T47D (cell line): ENCODE measurements around the gene MBNL1.

Experiments used
- DNase-seq, 2 experiments: peaks; one replicate each; pipeline versions ENCODE4 v3.0.0 to v3.0.0-alpha.2; 2011 to 2012; ENCODE audit warnings: low read depth in 1 of 2, low spot score in 1 of 2
- JUND ChIP-seq: IDR thresholded peaks from 2 replicates; pipeline ENCODE4 v1.6.1; 2012; ENCODE audit warnings: low read depth
- in situ Hi-C: cut with HindIII; loops from 2 replicates; pipeline ENCODE4 v1.10.0; 2016; ENCODE audit warnings: low sequenced_read_pairs, low pct_unique_long_range_greater_than_20kb

Gene MBNL1

DNA sequence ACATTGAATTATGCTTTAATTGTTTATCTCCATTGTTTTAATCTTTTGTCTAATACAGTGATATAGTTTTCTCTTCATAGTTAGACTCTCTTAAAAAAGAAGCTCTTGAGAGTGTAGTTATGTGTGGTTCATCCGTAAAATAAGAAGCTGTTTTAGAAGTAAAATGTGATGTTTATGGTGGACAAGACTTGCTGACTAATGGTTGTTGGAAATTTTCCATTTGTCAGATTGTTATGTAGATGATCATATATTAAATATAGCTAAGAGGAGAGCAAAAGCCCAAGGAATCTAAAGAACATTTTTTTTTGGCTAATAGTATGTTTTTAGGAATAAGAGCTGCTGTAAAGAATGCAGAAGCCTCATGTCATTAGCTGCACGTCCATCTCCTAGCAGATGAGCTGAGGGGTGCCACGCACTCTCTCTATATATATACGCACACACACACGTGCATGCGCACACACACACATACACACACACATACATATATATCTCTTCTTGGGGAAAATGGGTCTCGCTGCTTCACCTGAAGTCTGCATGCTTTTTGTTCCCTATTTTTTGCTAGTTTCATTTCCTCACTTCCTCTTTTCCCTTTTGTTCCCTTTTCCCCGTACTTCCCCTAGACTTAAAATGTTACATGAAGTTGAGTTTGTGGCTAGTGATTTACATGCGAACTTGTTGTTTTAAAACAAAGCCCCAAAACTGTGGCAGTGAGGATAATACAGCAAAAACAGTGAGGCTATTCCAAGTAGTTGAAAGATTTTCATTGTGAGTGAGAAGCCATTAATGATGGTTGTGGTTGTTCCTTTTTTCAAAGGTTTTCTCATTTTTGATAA lies 107.8 kb downstream of the MBNL1 start:
- no peak for TF ChIP-seq JUND
- in situ Hi-C loops, result no loop called here
- no peak for DNase-seq

DNA sequence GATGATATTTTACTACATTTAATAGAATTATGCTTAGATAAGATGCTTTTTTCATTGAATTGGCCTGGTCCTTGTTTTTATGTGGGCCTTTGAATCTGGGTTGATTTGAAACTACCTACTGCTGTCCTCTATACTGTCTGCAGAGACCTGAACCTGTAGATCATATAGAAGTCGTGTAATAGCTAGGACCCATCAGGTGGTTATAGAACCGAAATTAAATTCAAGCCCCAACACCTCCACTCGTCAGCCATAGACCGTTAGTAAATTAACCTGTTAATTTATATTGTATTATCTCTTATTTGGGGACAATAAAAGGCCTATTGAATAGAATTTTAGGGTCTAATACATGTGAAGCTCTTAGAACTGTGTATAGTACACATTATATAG lies 108.4 kb downstream of the MBNL1 start:
- no peak for TF ChIP-seq JUND
- no peak for DNase-seq
- in situ Hi-C loops, result no loop called here

DNA sequence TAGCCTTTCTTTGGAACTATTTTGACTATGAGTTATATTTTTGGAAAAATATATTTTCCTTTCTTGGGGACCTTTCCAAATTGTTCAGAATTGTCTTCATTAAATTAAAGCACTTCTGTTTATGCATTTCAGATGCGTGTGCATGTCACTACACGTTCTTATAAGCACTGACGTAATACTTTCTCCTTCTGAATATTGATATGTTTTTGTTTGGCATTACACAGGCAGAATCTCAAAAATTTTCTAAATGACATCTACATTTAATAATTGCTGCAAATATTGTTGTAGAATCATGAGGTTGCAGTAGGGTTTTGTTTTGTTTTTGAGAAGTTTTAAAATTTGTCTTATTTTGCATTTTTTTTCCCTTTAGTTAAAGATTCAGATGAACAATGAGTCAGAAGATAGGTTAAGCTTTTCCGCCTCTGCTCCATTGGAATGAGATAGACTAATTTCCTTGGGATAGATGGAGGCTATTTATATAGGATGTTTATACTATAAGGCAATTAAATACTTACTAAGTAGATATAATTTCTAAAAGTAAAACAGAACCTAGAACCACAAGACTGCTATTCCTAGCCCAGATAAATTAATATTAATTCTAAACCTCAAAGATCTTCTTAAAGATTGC lies 110.8 kb downstream of the MBNL1 start:
- in situ Hi-C loops, result no loop called here
- no peak for TF ChIP-seq JUND
- DNase-seq, result no peak

DNA sequence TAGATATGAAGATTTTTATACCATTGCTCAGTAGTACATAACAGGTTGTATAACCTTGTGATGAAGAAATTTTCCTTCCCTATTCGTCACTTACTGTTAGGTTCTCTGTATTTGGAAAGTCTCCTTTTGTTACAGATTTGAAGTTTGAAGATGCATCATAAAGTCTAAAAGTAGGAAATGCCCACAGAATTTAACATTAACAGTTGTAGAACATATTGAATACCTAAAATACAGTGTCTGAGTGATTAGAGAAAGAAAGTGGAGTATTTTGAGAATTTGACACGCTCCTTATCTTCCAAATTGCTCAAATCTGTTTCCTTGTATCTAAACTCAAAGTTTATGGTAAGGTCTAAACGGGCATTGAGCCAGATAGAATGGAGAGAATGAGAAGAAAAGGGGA lies 111.3 kb downstream of the MBNL1 start:
- no peak for DNase-seq
- in situ Hi-C loops, result no loop called here

DNA sequence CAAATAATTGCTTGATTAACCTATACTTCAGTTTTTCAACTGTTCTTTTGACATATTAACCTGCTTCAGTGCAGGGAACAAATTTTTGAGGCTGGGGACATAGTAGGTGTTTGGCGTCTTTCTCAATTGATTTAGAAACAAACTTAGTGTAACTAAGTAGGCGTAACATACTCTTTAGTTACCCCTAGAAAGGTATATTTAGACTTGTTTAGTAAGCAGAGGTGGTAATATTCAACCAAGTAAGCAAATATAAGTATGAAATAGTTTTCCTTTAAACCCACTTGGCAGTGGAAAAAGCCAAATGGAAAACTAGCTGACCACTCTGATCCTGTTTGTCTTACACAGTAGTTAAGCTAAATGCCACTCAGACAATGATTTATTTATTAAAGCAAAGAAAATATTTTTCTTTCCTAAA lies 113.2 kb downstream of the MBNL1 start:
- TF ChIP-seq JUND, result no peak
- in situ Hi-C loops, result no loop called here
- DNase-seq, result no peak

More for the DNA sequence above, 111.3 kb downstream of the MBNL1 start:
- no peak for TF ChIP-seq JUND

DNA sequence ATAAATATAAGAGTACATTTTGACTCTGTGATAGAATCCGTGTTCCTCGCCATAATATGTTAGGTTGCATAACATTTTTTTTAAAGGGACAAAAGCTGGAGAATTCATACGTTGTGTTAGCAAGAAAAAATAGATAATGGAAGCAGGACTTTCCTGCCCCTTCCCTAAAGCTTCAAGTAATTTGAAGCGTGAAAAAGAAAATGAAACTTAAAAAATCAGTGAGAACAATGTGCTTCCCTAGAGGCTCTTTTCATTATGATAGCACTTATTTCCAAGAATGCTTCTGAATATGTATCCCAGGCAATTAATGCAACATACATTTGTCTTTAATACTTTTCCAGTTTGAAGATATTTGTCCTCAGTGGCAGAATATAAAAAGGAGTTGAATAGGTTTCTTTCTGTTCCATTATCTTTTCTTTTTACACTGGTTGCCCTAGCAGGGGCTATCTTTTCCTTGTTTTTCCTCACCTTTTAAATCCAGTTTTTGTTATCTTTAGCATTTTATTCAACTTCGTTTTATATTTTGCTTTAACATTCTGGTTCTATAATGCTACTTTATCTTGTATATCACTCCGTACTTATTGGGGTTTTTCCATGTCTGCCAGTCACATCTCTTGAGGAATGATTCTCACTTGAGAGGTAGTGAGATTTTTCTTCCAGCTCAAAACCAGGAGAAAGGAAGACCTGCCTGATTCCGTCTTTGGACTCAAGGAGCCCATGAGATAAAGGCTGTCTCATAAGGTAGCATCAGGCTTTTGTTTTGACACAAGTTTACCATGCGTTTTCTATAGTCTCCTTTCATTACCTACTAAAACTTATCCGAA lies 113.8 kb downstream of the MBNL1 start:
- TF ChIP-seq JUND, result no peak
- in situ Hi-C loops, result no loop called here
- peak in 1 of 2 experiments; percentile 19 for DNase-seq

DNA sequence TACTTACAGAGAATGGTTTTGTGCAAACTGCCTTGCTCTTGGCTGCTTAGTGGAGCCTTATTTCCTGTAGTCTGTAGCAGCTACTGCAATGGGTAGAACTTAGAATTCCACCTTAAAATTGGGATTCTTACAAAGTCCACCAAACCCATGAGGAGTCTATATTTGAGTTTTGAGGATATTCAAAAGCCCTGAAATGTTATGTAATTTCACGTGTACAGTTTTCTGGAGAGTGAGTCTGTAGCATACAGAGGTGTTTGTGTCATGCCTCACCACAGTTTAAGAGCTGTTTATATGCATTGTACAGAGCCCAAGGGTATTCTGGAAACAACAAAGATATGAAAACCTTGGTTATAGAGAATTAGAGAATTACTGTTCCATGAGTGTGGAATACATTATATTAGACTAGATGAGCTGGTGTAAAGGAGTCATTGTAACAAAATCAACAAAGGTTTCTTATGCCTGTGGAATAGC lies 114.4 kb downstream of the MBNL1 start:
- in situ Hi-C loops, result no loop called here
- 0 out of 2 replicates have a peak, but pooled peaks have one; percentile 10 for TF ChIP-seq JUND
- DNase-seq, result no peak

DNA sequence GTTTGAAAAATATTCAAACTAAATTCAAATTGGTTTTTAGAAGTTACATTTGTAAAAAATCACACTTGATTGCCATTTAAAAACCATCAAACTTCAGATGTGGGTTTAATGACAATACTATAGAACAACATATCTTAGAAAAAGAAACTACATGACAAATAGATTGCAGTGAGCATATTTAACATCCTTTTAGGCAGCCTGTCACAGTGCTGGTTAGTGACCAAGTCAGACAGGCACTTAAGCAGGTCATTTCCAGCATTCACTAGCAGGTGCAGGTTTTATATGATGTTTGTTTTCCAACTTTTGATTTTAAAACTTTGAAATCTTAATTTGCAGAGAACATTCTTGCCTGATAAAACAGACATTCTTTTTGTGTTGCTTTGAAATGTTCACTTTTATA lies 115.7 kb downstream of the MBNL1 start:
- in situ Hi-C loops, result no loop called here
- DNase-seq, result no peak
- TF ChIP-seq JUND, result no peak

DNA sequence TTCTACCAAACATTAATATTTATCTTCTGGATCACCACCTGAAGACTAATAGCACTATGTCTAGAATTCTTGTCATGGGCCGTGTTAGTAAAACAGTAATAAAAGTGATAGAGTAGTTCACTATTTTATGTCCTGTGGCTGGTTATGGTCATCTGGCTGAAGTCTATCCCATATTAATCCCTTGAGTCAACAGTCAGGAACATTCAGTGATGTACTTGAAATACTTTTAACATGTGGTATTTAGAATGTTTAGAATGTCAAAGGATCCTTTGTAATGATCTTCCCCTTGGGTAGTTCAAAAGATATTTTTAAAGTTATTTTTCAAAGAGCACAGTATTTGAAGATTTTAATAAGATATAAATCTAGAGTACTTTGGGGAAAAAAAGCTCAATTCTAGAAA lies 117.0 kb downstream of the MBNL1 start:
- in situ Hi-C loops, result no loop called here
- DNase-seq, result peak in 1 of 2 experiments; percentile 70
- TF ChIP-seq JUND, result no peak

DNA sequence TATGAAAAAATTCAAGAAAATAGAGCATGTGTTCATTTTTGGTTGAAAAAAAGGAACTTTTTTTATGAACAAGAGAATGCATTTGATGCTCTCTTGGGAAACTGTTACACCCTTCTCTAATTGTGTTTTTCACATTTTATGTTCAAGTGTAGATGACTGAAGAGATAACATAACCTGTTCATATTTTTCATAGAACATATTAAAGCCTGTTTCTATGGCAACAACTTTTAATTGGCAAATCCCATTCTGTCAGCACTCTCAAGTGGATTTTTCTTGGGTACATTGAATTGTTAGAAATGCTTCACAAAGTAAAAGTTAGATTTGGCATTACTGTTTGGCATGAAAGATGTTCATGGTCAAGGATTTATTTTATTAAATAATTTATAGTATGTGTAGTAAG lies 117.5 kb downstream of the MBNL1 start:
- TF ChIP-seq JUND, result no peak
- no peak for DNase-seq
- in situ Hi-C loops, result no loop called here

DNA sequence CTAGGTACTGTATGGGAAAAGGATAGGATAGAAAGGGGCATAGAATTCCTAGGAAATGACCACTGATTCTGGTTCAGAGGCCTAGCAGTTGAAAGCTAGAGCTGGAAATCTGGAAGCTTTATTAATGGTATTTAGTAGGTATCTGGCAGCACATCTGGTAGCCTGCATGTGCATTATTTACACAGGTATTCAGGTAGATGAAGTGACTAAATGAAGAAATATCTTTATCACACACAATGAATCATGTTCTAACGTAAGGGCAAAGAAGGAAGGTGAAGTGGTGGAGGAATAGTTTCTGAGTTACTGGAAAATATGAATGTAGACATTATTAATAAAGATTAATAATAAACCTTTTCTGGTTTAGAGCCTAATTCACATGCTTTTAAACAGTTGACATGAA lies 119.9 kb downstream of the MBNL1 start:
- no peak for DNase-seq
- no peak for TF ChIP-seq JUND
- in situ Hi-C loops, result no loop called here

DNA sequence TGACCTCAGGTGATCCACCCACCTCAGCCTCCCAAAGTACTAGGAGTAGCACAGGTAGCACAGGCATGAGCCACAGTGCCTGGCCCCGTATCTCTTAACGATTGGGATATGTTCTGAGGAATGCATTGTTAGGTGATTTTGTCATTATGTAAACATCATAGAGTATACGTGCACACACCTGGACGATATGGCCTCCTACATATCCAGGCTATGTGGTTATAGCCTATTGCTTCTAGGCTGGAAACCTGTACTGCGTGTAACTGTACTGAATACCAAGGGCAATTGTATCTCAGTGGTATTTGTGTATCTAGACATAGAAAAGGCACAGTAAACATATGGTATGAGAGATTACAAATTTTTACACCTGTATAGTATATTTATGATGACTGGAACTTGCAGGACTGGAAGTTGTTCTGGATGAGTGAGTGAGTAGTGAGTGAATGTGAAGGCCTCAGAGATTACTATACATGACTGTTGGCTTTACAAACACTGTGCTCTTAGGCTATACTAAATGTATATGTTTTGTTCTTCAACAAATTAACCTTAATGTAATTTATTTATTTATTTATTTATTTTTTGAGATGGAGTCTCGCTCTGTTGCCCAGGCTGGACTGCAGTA lies 120.7 kb downstream of the MBNL1 start:
- DNase-seq, result peak in 1 of 2 experiments; percentile 56
- TF ChIP-seq JUND, result no peak
- in situ Hi-C loops, result no loop called here
